Keratinocyte (primary cell): ENCODE data around the gene OR2M2. TPM values are rescaled to one million over a fixed set of nuclear protein-coding genes. Genes with fewer than 3 reads are reported as not detected.

Experiments
- DNase-seq: peaks from one replicate; pipeline ENCODE4 v3.0.0-alpha.2; 2011; ENCODE audit warnings: low read depth, missing footprints, low spot score
- FAIRE-seq: peaks from 2 replicates; lab custom pipeline; 2011; peaks lifted over from hg19 to GRCh38; lab: Jason Lieb, UNC
- H2AFZ ChIP-seq: 2 replicates; pipeline ENCODE4 v1.6.0; 2012; ENCODE audit warnings: low read length, control low read depth, inconsistent platforms; ENCODE audit not compliant: control insufficient read depth
- H3K27ac ChIP-seq: 2 replicates; pipeline ENCODE4 v1.5.1; 2011; ENCODE audit warnings: low read length; ENCODE audit not compliant: control insufficient read depth, insufficient read depth
- H3K27me3 ChIP-seq: 3 replicates; pipeline ENCODE4 v1.6.0; 2011; ENCODE audit warnings: low read length; ENCODE audit not compliant: control insufficient read depth, insufficient read depth; ENCODE audit errors: extremely low read depth
- H3K36me3 ChIP-seq, 2 experiments: 2 replicates in 1 of 2; 3 replicates in 1 of 2; pipeline ENCODE4 v1.5.1; 2011; ENCODE audit warnings: low read length in 2 of 2, mild to moderate bottlenecking in 1 of 2; ENCODE audit not compliant: control insufficient read depth in 2 of 2, insufficient read depth in 2 of 2; ENCODE audit errors: extremely low read depth in 1 of 2
- H3K4me1 ChIP-seq: 3 replicates; pipeline ENCODE4 v1.5.1; 2011; ENCODE audit warnings: low read length; ENCODE audit not compliant: control insufficient read depth, insufficient read depth; ENCODE audit errors: extremely low read depth
- H3K4me2 ChIP-seq: 3 replicates; pipeline ENCODE4 v1.6.0; 2011; ENCODE audit warnings: low read depth, low read length; ENCODE audit not compliant: control insufficient read depth, insufficient read depth; ENCODE audit errors: extremely low read depth
- H3K4me3 ChIP-seq, 3 experiments: fragments of 200-600 bp in 1 of 3; sonication (generic) in 1 of 3; 2 replicates in 2 of 3; 3 replicates in 1 of 3; pipeline ENCODE4 v1.5.1; 2011 to 2016; ENCODE audit warnings: low read length in 3 of 3, mild to moderate bottlenecking in 3 of 3, control low read depth in 2 of 3, inconsistent platforms in 1 of 3, low read depth in 1 of 3, mixed read lengths in 1 of 3, mixed run types in 1 of 3, moderate library complexity in 1 of 3; ENCODE audit not compliant: control insufficient read depth in 2 of 3, insufficient read depth in 2 of 3; ENCODE audit errors: extremely low read depth in 1 of 3
- H3K79me2 ChIP-seq: 2 replicates; pipeline ENCODE4 v1.6.0; 2012; ENCODE audit warnings: low read length; ENCODE audit not compliant: control insufficient read depth, insufficient read depth
- H3K9ac ChIP-seq: 3 replicates; pipeline ENCODE4 v1.6.0; 2011; ENCODE audit warnings: low read length; ENCODE audit not compliant: control insufficient read depth, insufficient read depth; ENCODE audit errors: extremely low read depth
- H3K9me1 ChIP-seq: 3 replicates; pipeline ENCODE4 v1.6.0; 2011; ENCODE audit warnings: low read length; ENCODE audit not compliant: control insufficient read depth, insufficient read depth; ENCODE audit errors: extremely low read depth
- H3K9me3 ChIP-seq: 2 replicates; pipeline ENCODE4 v1.5.1; 2012; ENCODE audit warnings: low read depth, low read length; ENCODE audit not compliant: control insufficient read depth
- H4K20me1 ChIP-seq: 3 replicates; pipeline ENCODE4 v1.6.0; 2011; ENCODE audit warnings: low read length; ENCODE audit not compliant: control insufficient read depth, insufficient read depth; ENCODE audit errors: extremely low read depth
- CTCF ChIP-seq, 3 experiments: IDR thresholded peaks in 1 of 3; conservative IDR thresholded peaks in 1 of 3; optimal IDR thresholded peaks in 1 of 3; 2 replicates in 2 of 3; 3 replicates in 1 of 3; pipeline versions ENCODE3 to v1.5.1; 2011; ENCODE audit warnings: low read length in 3 of 3, mild to moderate bottlenecking in 3 of 3, moderate library complexity in 2 of 3, control low read depth in 1 of 3, inconsistent platforms in 1 of 3; ENCODE audit not compliant: insufficient read depth in 2 of 3; ENCODE audit errors: extremely low read depth in 1 of 3
- EZH2 ChIP-seq: IDR thresholded peaks from one replicate; pipeline ENCODE4 v1.6.1; 2012; ENCODE audit warnings: inconsistent platforms, mild to moderate bottlenecking, low read length, moderate library complexity
- dilution Hi-C: fragments of 300-500 bp; cut with MboI; formaldehyde crosslinking; loops from one replicate; pipeline ENCODE4 v1.7.0; 2020; ENCODE audit warnings: low sequenced_read_pairs; ENCODE audit not compliant: extremely low pct_ligation_motif_present
- polyA plus RNA-seq, 5 experiments: library from polyadenylated mRNA; depleted of rRNA in 3 of 5; stranded (reverse) in 3 of 5; stranded (forward) in 1 of 5; unstranded in 1 of 5; fragments of >200 nt; gene quantifications; 1 replicate in 1 of 5; 2 replicates in 3 of 5; 3 replicates in 1 of 5; pipeline versions ENCODE4 v1.2.1 to v1.2.3, GENCODE V29; 2011 to 2012; ENCODE audit warnings: missing spikeins in 2 of 5, low read depth in 1 of 5, low replicate concordance in 1 of 5

The OR2M2 gene
- polyA plus RNA-seq, 1 donor (not counting 4 experiments of a cell fraction or from before 2014, with no cell fraction given): not detected

- Histone ChIP-seq H4K20me1 (no peaks in the 10 kb centered on the region), H3K36me3 (no peaks in the 10 kb centered on the region), H3K9ac (no peak overlapping the region), H3K27me3 (no peaks in the 10 kb centered on the region), H2AFZ (no peak overlapping the region), H3K4me2 (no peak overlapping the region), H3K9me1 (no peaks in the 10 kb centered on the region), H3K4me1 (no peaks in the 10 kb centered on the region), H3K27ac (no peak overlapping the region), H3K79me2 (no peaks in the 10 kb centered on the region), H3K4me3 (no peak overlapping the region), H3K9me3 (peaks cover 2% of the 10 kb centered on the region)
- DNase-seq: no peak
- TF ChIP-seq CTCF (optimal IDR thresholded peaks at IDR 0.05 in 1 of 3, IDR thresholded peaks at IDR 0.05 in 1 of 3, conservative IDR thresholded peaks at IDR 0.05 in 1 of 3; ENCODE audit: extremely low read depth in 1 of 3, insufficient read depth in 2 of 3, low read length in 3 of 3): no peak
- no peak for TF ChIP-seq EZH2
- no peak for FAIRE-seq
- dilution Hi-C loops: no loop called here
These were observed 37.8 kb upstream of the OR2M2 start for GRCh38 chr1:248136811-248137210.

- Histone ChIP-seq H3K27me3 (no peaks in the 10 kb centered on the region), H3K4me2 (no peak overlapping the region), H4K20me1 (no peaks in the 10 kb centered on the region), H3K36me3 (no peaks in the 10 kb centered on the region), H3K79me2 (no peaks in the 10 kb centered on the region), H3K27ac (no peak overlapping the region), H3K9ac (no peak overlapping the region), H3K4me1 (no peaks in the 10 kb centered on the region), H3K9me3 (peaks cover 2% of the 10 kb centered on the region), H2AFZ (no peak overlapping the region), H3K4me3 (no peak overlapping the region), H3K9me1 (no peaks in the 10 kb centered on the region)
- dilution Hi-C loops: no loop called here
- no peak for FAIRE-seq
- no peak for TF ChIP-seq EZH2
- no peak for TF ChIP-seq CTCF (optimal IDR thresholded peaks at IDR 0.05 in 1 of 3, IDR thresholded peaks at IDR 0.05 in 1 of 3, conservative IDR thresholded peaks at IDR 0.05 in 1 of 3; ENCODE audit: extremely low read depth in 1 of 3, insufficient read depth in 2 of 3, low read length in 3 of 3)
- no peak for DNase-seq
These were observed 33.8 kb upstream of the OR2M2 start for GRCh38 chr1:248140846-248141245.
